Adipocyte (in vitro differentiated cells): ENCODE measurements around the gene MSH5.

Experiments
- DNase-seq: peaks from one replicate; pipeline ENCODE4 v3.0.0-alpha.2; 2015; ENCODE audit warnings: low read depth
- H3K27me3 ChIP-seq: replicated peaks from 2 replicates; pipeline ENCODE4 v1.7.0; 2013; ENCODE audit warnings: mild to moderate bottlenecking, low read length, moderate library complexity; ENCODE audit not compliant: control insufficient read depth, insufficient read depth
- H3K36me3 ChIP-seq: 2 replicates; pipeline ENCODE4 v1.7.0; 2013; ENCODE audit warnings: low read length, mild to moderate bottlenecking, moderate library complexity; ENCODE audit not compliant: control insufficient read depth, insufficient read depth, severe bottlenecking
- H3K4me1 ChIP-seq: 2 replicates; pipeline ENCODE4 v1.7.0; 2013; ENCODE audit warnings: mild to moderate bottlenecking, low read length, moderate library complexity; ENCODE audit not compliant: control insufficient read depth, insufficient read depth
- H3K4me3 ChIP-seq: 2 replicates; pipeline ENCODE4 v1.7.0; 2013; ENCODE audit warnings: mild to moderate bottlenecking, low read length, moderate library complexity
- H3K9ac ChIP-seq: 2 replicates; pipeline ENCODE4 v1.7.0; 2013; ENCODE audit warnings: mild to moderate bottlenecking, low read length, moderate library complexity
- H3K9me3 ChIP-seq: 2 replicates; pipeline ENCODE4 v1.7.0; 2013; ENCODE audit warnings: mild to moderate bottlenecking, low read length, moderate library complexity; ENCODE audit not compliant: control insufficient read depth

The MSH5 gene

DNA sequence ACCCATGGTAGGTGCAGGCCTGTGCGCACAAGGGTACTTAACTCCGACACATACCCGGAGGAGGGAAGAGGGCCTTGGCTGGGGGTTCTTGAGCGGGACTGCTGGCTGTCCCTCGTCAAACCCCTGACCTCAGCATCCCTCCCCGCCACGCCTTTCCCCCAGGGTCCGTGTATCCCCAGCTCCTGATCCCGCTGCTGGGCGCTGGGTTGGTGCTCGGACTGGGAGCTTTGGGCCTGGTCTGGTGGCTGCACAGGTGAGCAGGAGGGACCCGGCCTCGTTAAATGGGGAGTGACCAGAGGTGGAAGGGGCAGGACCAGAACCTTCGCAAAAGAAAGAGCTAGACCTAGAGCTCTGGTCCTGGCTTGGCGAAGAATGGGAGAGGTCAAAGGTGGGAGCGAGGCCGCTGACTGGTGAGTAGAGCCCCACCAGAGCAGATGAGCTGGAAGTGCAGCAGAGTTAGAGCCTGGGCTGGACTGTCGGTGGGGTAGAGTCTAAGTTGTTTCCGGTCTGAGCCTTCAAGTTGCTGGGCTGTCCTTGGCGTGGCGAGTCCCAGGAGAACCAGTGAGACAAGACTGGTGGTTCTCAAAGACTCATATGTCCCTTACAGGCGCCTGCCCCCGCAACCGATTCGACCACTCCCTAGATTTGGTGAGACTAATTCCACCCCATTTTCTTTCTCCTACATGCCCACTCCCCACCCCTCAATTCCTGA lies 15.7 kb upstream of the MSH5 start:
- peaks cover 2% of the 10 kb centered on the region for H3K27me3 ChIP-seq
- peaks cover 18% of the 10 kb centered on the region for H3K4me1 ChIP-seq
- peaks cover 15% of the 10 kb centered on the region for H3K36me3 ChIP-seq
- H3K9me3 ChIP-seq: no peaks in the 10 kb centered on the region
- DNase-seq: no peak
- no peak overlapping the region for H3K9ac ChIP-seq
- H3K4me3 ChIP-seq: no peak overlapping the region

DNA sequence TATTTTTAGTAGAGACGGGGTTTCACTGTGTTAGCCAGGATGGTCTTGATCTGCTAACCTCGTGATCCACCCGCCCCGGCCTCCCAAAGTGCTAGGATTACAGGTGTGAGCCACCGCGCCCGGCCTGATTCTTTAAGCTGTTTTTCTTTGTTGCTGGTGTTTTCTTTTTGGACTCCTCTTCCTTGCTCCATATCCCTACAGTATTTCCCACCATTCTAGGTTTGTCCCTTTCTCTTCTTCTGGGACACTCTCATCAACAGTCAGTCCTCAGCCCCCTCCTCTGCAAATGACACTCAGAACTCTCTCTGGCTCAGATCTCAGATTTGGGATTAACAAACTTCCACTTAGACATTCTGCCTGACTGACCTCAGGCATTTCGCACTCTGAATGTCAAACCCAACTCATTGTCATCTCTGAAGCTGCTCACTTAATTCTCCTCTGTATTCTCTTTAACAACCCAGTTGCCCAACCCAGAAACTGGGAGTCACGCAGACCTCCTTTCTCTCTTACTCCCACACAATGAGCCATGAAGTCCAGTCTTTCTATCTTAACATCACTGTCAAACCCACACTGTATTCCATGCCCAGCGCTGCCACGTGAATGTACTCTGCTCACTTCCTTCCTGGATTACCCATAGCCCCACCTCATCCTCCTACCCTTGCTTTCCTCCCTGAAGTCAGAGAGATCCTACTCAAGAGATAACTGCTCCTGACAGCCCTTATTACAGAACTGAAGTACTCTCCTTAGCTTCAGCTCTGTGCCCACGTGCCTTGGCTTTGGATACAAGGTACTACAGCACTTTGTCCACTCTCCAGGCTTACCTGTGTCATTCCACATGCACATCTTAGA lies 14.1 kb upstream of the MSH5 start:
- H3K27me3 ChIP-seq: no peaks in the 10 kb centered on the region
- H3K36me3 ChIP-seq: peaks cover 18% of the 10 kb centered on the region
- no peak for DNase-seq
- H3K9me3 ChIP-seq: no peaks in the 10 kb centered on the region
- peaks cover 23% of the 10 kb centered on the region for H3K4me1 ChIP-seq
- no peak overlapping the region for H3K9ac ChIP-seq
- no peak overlapping the region for H3K4me3 ChIP-seq

DNA sequence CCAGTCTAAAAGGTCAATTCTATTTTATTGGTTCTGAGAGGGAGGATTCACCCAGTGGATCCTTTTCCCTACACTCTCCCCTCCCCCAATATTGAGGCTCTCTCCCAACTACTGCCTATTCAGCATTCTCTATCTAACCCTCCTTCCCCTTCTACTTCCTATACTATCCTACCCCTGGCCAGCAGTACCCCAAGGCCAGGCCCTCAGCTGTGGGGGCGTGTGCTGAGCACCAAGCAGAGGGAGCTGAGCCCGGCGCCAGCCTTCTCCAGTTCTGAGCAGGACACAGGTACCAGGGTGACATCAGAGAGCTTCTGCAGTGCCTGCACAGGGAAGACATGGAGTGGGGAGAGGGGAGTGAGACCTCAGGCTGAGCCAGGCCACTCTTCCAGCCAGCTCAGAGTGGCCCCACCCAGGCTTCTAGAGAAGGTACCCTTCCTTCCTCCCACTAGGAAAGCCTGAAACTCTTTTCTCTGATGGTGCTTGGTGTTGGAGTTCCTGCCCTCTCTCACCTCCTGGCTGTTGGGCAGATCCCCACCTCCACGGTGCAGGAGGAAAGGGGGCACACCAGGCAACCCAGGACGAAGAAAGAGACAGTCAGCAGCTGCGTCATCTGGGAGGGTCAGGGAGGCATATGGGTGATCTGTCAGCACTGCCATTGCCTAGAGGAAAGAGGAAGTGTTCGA lies 12.6 kb upstream of the MSH5 start:
- H3K36me3 ChIP-seq: peaks cover 31% of the 10 kb centered on the region

DNA sequence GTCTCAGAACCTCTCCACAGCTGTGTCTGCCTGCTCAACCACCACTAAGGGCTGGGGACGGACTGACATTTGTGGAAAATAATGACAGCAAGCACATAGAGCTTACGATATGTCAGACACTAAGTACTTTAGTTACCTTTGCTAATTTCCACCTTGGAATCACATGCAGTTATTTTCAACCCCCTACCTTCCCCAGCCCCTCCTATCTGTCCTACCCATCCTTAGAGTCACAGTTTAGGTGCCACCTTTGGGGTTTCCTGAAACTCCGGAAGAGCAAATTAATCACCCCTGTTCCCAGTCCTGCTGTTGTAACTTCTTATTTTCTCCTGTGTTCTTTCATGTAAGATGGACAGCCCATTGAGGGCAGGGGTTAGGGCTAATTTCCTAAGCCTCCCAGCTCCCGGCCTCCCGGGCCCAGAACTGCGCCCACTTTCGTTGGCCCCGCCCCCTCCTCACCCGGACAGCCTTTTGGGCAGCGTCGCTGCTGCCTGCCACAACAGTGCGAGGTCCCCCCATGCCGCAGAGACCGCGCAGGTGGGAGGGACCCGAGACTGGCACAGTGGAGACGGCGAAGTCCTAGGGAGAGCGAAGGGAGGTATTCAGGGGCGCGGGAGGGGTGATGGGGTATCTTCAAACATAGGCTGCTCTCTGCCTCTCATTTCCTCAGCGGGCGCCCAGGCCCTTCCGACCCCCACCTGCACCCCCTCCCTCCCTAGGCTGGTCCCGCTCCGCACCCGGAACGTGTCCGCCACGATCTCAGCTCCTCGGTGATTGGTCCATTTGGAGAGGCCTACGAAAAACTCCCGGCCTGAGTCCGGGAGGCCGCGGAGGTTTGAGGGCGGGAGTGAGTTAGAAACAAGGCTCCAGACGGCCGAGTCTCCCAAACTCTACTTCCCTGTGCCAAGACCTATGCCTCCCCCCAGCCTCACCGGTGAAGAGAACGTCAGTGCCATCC lies 11.8 kb upstream of the MSH5 start:
- H3K27me3 ChIP-seq: no peaks in the 10 kb centered on the region
- H3K4me3 ChIP-seq: peak overlapping the region; percentile 94
- H3K9ac ChIP-seq: peak overlapping the region; percentile 93
- peaks cover 24% of the 10 kb centered on the region for H3K4me1 ChIP-seq
- no peak for DNase-seq
- H3K36me3 ChIP-seq: peaks cover 37% of the 10 kb centered on the region
- no peaks in the 10 kb centered on the region for H3K9me3 ChIP-seq

More for the DNA sequence above, 12.6 kb upstream of the MSH5 start:
- no peak for DNase-seq
- Histone ChIP-seq H3K4me3 (peak overlapping the region; percentile 94), H3K4me1 (peaks cover 24% of the 10 kb centered on the region), H3K9me3 (no peaks in the 10 kb centered on the region), H3K27me3 (no peaks in the 10 kb centered on the region), H3K9ac (no peak overlapping the region)

DNA sequence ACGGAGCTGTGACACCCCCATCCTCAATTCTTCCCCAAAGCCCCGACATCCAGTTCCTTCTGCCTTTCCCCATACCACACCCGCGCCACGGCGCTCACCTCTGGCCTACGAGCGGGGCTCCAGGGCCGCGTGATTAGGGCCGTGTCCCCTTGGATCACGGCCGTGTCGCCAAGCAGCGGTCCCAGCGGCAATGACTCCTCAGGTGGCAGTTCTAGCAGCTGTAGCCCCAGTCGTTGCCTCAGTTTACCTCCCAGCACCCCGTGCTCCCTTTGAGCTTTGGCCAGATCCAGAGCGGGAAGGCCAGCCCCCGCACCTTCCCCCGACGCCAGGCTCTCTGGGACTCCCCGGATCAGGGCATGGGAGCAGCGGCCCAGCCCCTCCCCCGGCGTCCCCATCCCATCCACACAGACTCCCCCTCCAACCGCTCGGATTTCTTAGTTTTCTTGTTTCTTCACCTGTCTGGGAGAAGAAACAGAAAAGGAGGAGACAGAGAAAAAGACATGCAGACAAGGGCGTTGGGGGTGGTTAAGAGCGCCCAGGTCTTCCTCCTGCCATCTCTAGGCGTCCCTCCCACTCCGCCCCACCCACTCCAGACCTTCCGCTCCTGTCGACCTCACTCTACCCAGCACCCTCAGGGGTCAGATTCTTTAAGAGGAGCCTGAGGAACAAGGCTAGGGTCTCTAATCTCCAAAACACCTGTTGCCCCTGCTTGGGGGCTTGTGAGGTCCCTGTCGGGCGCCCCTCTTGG lies 10.9 kb upstream of the MSH5 start, which contains the start of gene DDAH2:
Gene DDAH2, minus strand, starts transcription at position 533 of the 748 bp plus-strand sequence. Its CDS starts 138 bp downstream, at position 395.
- Histone ChIP-seq H3K4me3 (peak within 1 kb of the TSS; percentile 94), H3K9me3 (no peaks in the 10 kb centered on the region), H3K27me3 (no peaks in the 10 kb centered on the region), H3K36me3 (peaks cover 46% of the 10 kb centered on the region), H3K4me1 (peaks cover 27% of the 10 kb centered on the region), H3K9ac (peak within 1 kb of the TSS; percentile 93)
- no peak for DNase-seq

DNA sequence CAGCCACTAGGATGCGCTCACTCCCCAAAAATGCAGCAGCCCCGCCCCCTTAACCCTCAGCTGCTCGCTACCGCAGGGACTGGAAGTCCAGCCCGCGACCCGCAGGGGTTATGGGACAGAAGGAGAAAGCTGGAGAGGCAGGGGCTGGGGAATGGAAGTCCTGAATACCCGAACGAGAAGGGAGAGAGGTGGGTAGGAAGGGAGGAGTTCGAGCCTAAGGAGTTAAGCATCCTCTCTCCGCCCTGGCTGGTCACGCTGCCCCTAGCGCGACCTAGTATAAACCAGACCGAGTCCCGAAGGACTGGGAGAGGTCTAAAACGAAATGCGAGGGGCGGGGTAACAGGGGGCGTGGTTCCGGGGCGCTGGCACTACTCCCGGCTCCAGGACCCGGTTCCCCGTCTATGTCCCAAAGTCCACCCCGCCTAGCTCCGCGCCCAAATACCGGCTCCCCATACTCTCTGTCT lies 10.3 kb upstream of the MSH5 start:
- Histone ChIP-seq H3K4me1 (peaks cover 33% of the 10 kb centered on the region), H3K27me3 (no peaks in the 10 kb centered on the region), H3K9me3 (no peaks in the 10 kb centered on the region), H3K36me3 (peaks cover 50% of the 10 kb centered on the region), H3K9ac (peak overlapping the region; percentile 93), H3K4me3 (peak overlapping the region; percentile 94)
- DNase-seq: peak; percentile 95

DNA sequence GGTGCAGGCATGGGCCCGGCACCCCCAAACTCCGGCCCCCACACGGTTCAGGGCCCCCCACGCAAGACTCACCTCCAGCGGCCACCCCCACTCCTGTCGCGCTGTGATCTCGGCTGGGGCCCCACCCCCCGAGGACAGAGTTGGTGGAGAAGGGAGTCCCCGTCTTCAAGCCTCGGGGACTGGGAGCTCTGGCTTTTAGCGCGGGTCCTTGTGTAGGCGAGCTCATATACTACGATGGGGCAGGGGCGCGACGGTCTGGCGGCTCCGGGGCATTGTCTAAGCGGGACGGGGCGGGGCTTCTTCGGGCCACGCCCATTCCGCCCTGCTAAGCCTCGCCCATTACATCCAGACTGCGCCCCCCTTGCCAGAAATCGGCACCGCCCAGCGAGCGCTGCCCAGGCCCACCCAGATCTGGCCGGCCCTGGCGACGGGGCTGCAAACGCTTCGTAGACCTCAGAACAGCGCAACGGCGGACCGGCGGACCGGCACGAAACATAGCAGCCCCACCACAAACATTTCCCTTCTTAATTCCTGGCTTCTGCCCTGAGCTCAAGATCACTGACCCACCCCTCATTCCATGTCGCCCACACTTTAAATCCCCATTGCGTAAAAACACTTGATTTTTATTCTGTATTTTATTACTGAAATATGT lies 9.7 kb upstream of the MSH5 start:
- Histone ChIP-seq H3K9ac (peak overlapping the region; percentile 93), H3K36me3 (peaks cover 50% of the 10 kb centered on the region), H3K9me3 (no peaks in the 10 kb centered on the region), H3K27me3 (no peaks in the 10 kb centered on the region), H3K4me1 (peaks cover 37% of the 10 kb centered on the region), H3K4me3 (peak overlapping the region; percentile 94)
- peak; percentile 96 for DNase-seq

DNA sequence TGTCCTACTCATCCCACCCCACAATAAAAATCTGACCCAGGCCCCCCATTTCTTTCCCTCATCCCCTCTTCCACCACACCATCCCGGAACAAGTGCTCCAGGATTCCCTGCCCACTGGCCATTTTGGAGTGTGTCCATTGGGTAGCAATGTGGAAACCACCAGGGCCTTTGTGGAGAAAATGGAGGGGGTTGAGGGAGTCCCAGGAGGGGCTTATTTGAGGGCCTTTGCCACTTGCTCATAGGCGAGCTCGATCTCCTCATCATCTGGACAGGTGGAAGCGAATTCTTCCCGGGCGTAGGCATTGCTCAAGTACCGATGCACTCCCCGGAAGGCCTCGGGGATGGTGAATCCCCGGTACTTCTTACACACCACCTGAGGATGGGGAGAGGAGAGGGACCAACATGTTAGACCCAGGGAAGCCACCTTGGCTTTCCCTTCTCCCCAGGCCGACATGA lies 9.1 kb upstream of the MSH5 start:
- peak overlapping the region; percentile 93 for H3K9ac ChIP-seq
- H3K4me3 ChIP-seq: peak overlapping the region; percentile 94
- peaks cover 50% of the 10 kb centered on the region for H3K36me3 ChIP-seq
- peaks cover 41% of the 10 kb centered on the region for H3K4me1 ChIP-seq
- no peaks in the 10 kb centered on the region for H3K9me3 ChIP-seq
- DNase-seq: no peak
- no peaks in the 10 kb centered on the region for H3K27me3 ChIP-seq

DNA sequence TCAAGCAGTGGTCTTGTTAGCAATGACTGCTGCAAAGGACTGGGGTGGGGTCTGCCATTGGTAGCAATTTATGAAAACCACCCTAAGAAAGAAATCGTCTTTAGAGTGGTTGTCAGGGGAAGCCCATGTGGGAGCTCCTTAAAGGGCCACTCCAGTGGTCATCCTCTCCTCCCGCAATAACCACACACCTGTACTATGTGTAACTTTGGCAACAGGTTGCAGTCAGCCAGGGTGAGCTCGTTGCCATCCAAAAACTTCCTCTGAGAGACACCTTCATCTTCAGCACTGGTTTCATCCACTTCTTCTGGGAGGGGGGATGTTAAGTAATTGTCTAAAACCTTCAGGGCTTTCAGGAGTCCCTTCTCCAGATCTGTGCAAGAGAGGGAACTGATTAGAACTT lies 7.8 kb upstream of the MSH5 start:
- peaks cover 46% of the 10 kb centered on the region for H3K4me1 ChIP-seq
- no peaks in the 10 kb centered on the region for H3K9me3 ChIP-seq
- H3K9ac ChIP-seq: no peak overlapping the region
- H3K4me3 ChIP-seq: no peak overlapping the region
- H3K27me3 ChIP-seq: no peaks in the 10 kb centered on the region
- no peak for DNase-seq
- peaks cover 39% of the 10 kb centered on the region for H3K36me3 ChIP-seq
